Prostate gland (tissue), 2 donors: ENCODE results near the gene EPO. TPM values are rescaled to one million over a fixed set of nuclear protein-coding genes. Genes with fewer than 3 reads are reported as not detected.

ENCODE experiments used
- DNase-seq: peaks from one replicate; pipeline ENCODE4 v3.0.0-alpha.2; 2019; ENCODE audit warnings: low spot score
- H3K27ac ChIP-seq, 2 donors: fragments of 200-600 bp; sonication (generic); 2 replicates each; pipeline ENCODE4 v1.5.1; 2017 to 2019
- H3K27me3 ChIP-seq: fragments of 200-600 bp; sonication (generic); replicated peaks from 2 replicates; pipeline ENCODE4 v1.5.1; 2019; ENCODE audit not compliant: insufficient read depth
- H3K36me3 ChIP-seq, 2 donors: fragments of 200-600 bp; sonication (generic); 1 replicate in 1 of 2; 2 replicates in 1 of 2; pipeline versions ENCODE4 v1.5.1 to v1.8.1; 2017 to 2019
- H3K4me1 ChIP-seq: fragments of 200-600 bp; sonication (generic); replicated peaks from 2 replicates; pipeline ENCODE4 v1.5.1; 2019
- H3K4me3 ChIP-seq, 2 donors: fragments of 200-600 bp; sonication (generic); 2 replicates each; pipeline ENCODE4 v1.5.1; 2017 to 2019
- H3K9me3 ChIP-seq: fragments of 200-600 bp; sonication (generic); 2 replicates; pipeline ENCODE4 v1.5.1; 2017
- CTCF ChIP-seq, 4 experiments: fragments of 200-600 bp in 2 of 4; fragments of 450-650 bp in 2 of 4; sonication (generic) in 2 of 4; IDR thresholded peaks; 1 replicate in 3 of 4; 2 replicates in 1 of 4; pipeline ENCODE4 v1.5.1; 2016 to 2019; ENCODE audit warnings: antibody characterized with exemption in 4 of 4, mild to moderate bottlenecking in 2 of 4, moderate library complexity in 2 of 4
- POLR2A ChIP-seq: fragments of 450-650 bp; IDR thresholded peaks from one replicate; pipeline ENCODE4 v1.6.1; 2016; ENCODE audit warnings: antibody characterized with exemption, mild to moderate bottlenecking
- POLR2AphosphoS5 ChIP-seq: sonication (generic); formaldehyde crosslinking; IDR thresholded peaks from one replicate; pipeline ENCODE4 v1.6.1; 2017; ENCODE audit warnings: antibody characterized with exemption
- WGBS: methylation state at CpG from one replicate; pipeline ENCODE4 v1.1.5; 2018; 5-methylcytosine and 5-hydroxymethylcytosine counted together
- intact Hi-C: fragments of 100-400 bp; cut with DNase I; formaldehyde crosslinking; loops from one replicate; pipeline ENCODE4 v1.14.2; 2022
- total RNA-seq, 2 donors: library from RNA; depleted of rRNA; stranded (reverse); fragments of >200 nt; gene quantifications; one replicate each; pipeline ENCODE4 v1.1.0, GENCODE V29; 2016

Gene EPO
- total RNA-seq, 2 donors from 2014 or later: 1.6 TPM; not detected in 1

DNA sequence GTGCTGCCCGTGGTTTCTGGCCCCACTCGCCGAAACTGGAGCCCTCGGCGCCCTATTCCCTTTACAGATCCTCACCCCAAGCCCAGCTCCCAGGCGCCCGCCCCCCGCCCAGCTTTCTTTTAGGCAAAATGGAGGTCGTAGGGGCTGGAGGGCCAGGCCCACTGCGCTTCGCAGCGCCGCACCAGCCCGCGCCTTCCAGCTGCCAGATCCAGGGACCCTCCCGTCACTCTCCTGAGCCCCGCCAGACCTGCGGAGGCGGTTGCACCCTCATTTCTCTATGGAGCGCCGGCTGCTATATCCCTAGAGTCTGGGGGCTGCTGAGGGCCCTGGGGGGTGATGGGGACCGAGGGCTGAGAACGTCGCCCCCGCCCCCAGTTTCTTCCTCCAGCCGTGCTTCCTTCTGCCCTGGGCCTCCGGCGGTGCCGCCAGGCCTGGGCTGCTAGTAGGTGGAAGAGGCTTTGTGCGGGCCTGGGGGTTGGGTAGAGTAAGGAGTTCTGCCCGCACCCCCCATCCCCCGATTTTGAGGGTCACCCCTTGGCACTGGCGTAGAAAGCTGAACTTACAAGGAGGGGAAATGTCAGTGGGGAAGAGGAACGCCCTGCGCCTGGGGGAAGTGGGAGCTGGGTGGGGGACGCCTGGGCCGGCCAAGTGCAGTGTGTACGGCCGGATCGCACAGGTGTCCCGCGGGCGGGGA lies 45.7 kb upstream of the EPO start:
- no peak for DNase-seq
- Histone ChIP-seq H3K27me3 (no peaks in the 10 kb centered on the region), H3K27ac (peak overlapping the region; percentile 99), H3K36me3 (peaks cover 5 to 10% of the 10 kb centered on the region in 2 donors), H3K4me3 (peak overlapping the region; percentile 98 to 99), H3K9me3 (no peaks in the 10 kb centered on the region), H3K4me1 (peaks cover 14% of the 10 kb centered on the region)
- intact Hi-C loops: loop anchor here (10.0 kb wide), 1 partner anchor 200 kb away; the partner anchor contains the start of gene TSC22D4
- WGBS: under 1% methylated on average over 23 of the region's 43 CpGs
- TF ChIP-seq POLR2AphosphoS5 (no peak), POLR2A (no peak), CTCF (IDR thresholded peaks at IDR 0.05) (no peak)

DNA sequence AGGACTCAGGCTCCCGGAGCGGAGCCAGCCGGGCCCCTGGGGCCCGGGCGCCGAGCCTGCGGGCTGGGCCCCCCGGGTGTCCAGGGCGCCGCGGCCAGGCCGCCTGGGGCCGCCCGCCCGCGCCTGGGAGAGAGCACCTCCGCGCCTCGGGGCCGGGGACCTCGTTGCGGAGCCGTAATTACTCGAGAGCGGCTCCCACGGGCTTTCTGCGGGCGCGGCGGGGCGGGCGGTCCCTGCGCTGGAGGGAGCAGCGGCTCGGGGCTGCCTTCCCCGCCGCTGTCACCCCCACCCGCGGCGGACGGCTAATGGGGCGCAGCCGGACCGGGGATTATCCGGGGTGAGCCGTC lies 45.2 kb upstream of the EPO start:
- Histone ChIP-seq H3K4me3 (peak overlapping the region; percentile 98 to 99), H3K9me3 (no peaks in the 10 kb centered on the region), H3K27me3 (no peaks in the 10 kb centered on the region), H3K36me3 (peaks cover 5 to 10% of the 10 kb centered on the region in 2 donors), H3K4me1 (peaks cover 17% of the 10 kb centered on the region), H3K27ac (peak overlapping the region; percentile 99)
- TF ChIP-seq POLR2A (no peak), CTCF (IDR thresholded peaks at IDR 0.05) (no peak), POLR2AphosphoS5 (no peak)
- intact Hi-C loops: loop anchor here (10.0 kb wide), 1 partner anchor 200 kb away; the partner anchor contains the start of gene TSC22D4
- no peak for DNase-seq
- WGBS: 0% methylated on average over 7 of the region's 46 CpGs

- H3K36me3 ChIP-seq: peaks cover 5 to 10% of the 10 kb centered on the region in 2 donors
- intact Hi-C loops: loop anchor here (10.0 kb wide), 1 partner anchor 201 kb away; the partner anchor contains the start of gene TSC22D4
- H3K4me1 ChIP-seq: peaks cover 17% of the 10 kb centered on the region
- peak overlapping the region; percentile 98 to 99 for H3K4me3 ChIP-seq
- no peaks in the 10 kb centered on the region for H3K27me3 ChIP-seq
- H3K27ac ChIP-seq: peak overlapping the region; percentile 99
- DNase-seq: peak; percentile 80
- TF ChIP-seq POLR2AphosphoS5 (peak; percentile 75), POLR2A (peak; percentile 40), CTCF (IDR thresholded peaks at IDR 0.05) (no peak)
- 1% methylated on average over 34 of the region's 59 CpGs for WGBS
- H3K9me3 ChIP-seq: no peaks in the 10 kb centered on the region
These were observed 44.5 kb upstream of the EPO start for GRCh38 chr7:100675581-100676350.

- Histone ChIP-seq H3K36me3 (peaks cover 5 to 13% of the 10 kb centered on the region in 2 donors), H3K27ac (peak overlapping the region; percentile 99), H3K4me1 (peaks cover 17% of the 10 kb centered on the region), H3K9me3 (no peaks in the 10 kb centered on the region), H3K4me3 (peak overlapping the region; percentile 98 to 99), H3K27me3 (no peaks in the 10 kb centered on the region)
- intact Hi-C loops: loop anchor here (10.0 kb wide), 1 partner anchor 202 kb away; the partner anchor contains the start of gene TSC22D4
- DNase-seq: no peak
- WGBS: 73% methylated on average over 23 of the region's 23 CpGs
- TF ChIP-seq CTCF (IDR thresholded peaks at IDR 0.05) (no peak), POLR2AphosphoS5 (no peak), POLR2A (no peak)
These were observed 43.6 kb upstream of the EPO start for GRCh38 chr7:100676501-100677306.
